Kasumi-1 (cell line): ENCODE data around the gene COPG2.
"Not testable (repeated sequence)": the region's sequence is repeated elsewhere in the genome, so short reads cannot be mapped to it uniquely, and the experiment has no call there.

Experiments
- DNase-seq, 2 experiments: peaks; one replicate each; lab custom pipeline; 2025; lab: John Stamatoyannopoulos, UW

Gene COPG2, protein sequence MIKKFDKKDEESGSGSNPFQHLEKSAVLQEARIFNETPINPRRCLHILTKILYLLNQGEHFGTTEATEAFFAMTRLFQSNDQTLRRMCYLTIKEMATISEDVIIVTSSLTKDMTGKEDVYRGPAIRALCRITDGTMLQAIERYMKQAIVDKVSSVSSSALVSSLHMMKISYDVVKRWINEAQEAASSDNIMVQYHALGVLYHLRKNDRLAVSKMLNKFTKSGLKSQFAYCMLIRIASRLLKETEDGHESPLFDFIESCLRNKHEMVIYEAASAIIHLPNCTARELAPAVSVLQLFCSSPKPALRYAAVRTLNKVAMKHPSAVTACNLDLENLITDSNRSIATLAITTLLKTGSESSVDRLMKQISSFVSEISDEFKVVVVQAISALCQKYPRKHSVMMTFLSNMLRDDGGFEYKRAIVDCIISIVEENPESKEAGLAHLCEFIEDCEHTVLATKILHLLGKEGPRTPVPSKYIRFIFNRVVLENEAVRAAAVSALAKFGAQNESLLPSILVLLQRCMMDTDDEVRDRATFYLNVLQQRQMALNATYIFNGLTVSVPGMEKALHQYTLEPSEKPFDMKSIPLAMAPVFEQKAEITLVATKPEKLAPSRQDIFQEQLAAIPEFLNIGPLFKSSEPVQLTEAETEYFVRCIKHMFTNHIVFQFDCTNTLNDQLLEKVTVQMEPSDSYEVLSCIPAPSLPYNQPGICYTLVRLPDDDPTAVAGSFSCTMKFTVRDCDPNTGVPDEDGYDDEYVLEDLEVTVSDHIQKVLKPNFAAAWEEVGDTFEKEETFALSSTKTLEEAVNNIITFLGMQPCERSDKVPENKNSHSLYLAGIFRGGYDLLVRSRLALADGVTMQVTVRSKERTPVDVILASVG

DNA sequence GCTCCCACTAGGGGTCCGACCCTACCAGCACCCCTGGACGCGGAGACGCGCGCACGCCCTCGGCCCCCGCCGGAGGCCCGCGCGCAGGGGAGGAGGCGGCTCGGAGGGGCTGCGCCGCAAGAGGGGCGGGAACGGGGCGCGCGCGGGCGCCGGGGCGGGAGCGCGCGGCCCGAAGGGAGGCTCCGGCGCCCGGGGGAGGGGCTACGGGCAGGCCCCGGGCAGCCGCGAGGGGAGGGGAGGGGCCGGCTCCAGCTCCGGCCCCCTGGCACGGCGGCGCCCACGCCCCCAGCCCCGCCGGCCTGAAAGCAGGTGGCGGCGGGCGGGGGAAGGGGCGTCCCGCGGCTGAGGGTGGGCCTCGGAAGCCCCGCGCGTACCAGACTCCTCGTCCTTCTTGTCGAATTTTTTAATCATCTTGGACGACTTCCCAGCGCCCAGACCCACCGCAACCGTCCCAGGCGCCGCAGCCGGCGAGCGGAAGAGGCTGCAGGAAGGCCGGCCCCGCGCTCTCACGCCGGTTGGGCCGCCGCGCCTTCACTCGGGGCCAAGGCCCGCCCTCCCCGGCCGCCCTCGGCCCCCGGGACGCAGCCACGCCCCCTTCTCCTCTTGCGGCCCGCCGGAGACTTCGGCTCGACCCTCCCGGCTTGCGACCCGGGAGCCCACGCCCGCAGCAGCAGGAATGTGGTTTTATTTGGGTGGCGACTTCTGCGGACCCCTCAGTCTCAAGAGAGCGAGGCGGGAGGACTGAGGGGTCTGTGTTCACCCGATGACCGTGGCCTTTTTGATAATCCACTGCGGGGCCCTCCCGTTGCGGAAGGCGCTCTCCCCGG lies at the start of gene COPG2:
TSS of gene COPG2 (minus strand) at position 491 of the 827 bp plus-strand sequence. CDS start at position 411, 80 bp downstream.
- DNase-seq, result peak; percentile 79 to 85

DNA sequence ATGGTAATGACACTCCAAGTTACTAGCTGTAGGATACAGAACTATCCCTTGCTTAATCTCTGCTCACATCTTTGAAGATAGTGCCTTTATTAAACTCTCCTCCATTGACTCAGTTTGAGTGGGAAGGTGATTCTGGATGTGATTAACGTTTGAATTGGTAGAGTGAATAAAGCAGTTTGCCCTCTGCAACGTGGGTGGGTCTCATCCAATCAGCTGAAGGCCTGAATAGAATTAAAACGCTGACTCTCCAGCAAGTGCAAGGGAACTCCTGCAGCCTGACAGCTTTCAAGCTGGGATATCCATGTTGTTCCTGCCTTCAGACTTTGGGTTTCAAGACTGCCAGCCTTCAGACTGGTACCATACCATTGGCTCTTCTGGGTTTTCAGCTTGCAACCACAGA lies 43.9 kb upstream of the COPG2 start:
- no peak for DNase-seq

DNA sequence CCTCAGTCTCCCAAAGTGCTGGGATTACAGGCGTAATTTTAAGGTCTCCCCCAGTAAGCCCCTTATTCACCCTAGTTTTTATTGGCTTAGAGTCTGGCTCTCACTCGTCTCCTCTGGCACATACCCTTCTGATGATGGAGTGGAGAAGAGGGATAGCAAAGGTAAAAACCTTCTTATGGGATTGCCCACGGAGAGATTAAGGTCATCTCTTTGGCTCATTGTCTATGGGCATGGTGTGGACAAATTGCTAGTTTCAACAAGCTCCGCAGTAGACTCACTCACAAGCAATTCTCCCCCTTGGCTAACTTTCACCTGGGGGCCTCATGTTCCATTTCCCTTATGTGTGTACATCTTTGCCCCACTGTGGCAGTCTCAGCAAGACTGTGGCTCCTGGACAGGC lies 40.2 kb upstream of the COPG2 start:
- DNase-seq, result no peak

DNA sequence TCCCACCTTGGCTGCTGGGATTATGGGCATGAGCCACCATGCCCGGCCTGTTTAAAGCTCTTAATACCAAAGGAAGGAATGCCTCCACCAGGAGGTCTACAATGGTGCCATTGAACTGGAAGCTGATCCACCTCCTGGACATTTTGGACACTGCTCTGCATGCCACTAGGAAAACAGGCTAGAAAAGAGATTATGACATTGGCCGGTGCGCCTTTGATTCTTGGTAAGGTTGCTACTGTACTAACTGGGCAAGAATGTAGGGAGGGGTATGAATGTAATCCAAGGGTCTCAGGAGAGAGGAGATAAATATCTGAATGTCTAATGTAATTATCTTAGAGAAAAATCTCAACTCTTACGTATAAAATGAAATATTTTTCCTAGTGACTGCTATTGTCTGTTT lies 39.5 kb upstream of the COPG2 start:
- no peak for DNase-seq

DNA sequence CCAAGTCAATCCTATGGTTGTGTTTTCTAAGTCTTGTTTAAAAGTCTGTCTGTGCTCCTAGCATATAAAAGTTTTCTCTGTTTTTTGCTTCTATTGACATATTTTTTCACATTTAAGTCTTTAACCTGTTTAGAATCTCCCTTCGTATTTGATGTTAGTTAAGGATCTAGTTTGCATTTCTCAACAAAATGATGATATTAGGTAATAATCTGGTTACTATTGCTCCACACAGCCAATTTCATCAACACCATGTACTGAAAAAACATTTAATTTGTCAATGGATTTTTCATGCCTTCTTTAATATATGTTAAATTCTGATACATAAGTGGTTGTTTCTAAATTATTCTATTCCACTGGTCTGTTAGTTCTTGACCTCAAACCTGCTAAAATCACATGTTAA lies 35.3 kb upstream of the COPG2 start:
- DNase-seq, result no peak

DNA sequence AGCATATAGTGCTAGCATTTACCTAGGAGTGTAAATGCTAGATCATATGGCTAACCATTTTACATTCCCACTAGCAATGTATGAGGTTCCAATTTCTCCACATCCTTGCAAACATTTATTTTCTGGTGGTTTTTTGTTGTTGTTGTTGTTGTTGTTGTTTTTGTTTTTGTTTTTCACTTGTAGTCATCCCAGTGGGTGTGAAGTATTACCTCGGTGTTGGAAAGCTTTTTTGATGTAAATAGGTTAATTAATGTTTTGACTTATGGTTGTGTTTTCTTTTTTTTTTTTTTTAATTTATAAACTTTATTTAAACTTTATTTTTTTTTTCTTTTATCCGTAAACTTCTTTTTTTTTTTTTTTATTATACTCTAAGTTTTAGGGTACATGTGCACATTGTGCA lies 33.1 kb upstream of the COPG2 start:
- no peak for DNase-seq

DNA sequence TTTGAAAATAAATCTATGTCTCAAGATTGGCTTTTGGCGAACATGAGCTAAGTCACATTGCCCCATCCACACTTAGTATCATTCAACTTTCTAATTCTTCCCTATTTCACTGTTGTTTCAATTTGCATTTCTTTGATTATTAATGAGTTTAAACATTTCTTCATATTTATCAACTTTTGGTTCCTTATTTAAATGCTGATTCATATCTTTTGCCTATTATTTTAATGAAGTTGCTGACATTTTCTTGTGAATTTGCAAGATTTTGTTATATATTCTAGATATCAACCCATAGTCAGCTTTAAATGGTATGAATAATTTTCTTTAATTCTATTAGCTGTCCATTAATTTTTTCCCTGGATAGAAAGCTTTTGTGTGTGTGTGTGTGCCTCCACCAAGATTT lies 32.2 kb upstream of the COPG2 start:
- DNase-seq, result no peak

DNA sequence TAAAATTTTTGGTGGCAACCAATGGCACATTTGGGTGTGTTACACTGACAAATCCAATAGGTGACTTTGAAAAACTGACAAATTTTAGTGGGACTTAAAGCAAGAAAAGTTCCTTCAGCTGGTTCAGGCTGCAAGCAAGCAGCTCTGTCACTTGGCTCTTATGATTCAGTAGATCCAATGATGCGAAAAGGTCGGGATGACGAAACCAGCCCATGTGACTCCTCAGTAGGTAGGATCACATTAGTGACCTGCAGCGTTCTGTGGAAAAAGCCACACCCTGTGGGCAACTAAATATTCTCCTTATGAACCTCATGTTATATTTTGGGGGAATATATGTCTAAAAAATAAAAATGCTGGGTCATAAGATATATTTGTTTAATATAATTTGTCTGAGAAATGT lies 31.1 kb upstream of the COPG2 start:
- DNase-seq, result no peak

DNA sequence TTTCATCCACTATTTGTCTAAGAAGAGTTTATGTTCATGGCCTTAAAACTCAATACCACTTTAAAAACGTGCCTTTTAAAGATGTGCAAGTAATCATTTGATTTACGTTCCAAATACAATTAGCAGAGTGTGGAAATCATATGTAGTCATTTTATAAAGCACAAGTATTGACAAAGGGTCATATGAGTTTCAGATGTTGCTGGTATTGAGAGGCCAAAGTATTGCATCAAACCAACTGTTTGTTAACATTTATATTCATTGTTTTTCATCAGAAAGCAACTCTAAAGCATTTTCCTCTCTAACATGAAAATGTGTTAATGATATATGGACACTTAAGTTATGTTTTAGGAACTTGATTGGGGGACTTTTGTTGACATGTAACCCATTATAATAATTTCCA lies 29.3 kb upstream of the COPG2 start:
- DNase-seq, result no peak

DNA sequence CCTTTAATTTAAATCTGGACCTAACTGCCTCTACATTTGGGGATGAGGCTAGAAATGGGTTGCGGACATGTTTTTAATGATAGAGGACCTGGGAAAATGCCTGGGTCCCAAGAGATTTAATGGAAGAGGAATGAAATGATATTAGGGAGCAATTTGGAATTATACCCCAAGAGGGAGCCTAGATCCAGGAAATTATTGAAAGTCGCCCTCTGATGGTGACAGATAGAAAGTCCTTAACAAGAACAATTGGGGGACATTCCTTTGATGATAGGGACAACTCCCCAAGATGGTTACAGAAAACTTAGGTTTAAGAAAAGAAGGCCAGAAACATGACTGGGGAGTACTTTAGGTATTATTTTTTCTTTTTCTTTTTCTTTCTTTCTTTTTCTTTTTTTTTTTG lies 27.3 kb upstream of the COPG2 start:
- peak; percentile 54 to 74 for DNase-seq

DNA sequence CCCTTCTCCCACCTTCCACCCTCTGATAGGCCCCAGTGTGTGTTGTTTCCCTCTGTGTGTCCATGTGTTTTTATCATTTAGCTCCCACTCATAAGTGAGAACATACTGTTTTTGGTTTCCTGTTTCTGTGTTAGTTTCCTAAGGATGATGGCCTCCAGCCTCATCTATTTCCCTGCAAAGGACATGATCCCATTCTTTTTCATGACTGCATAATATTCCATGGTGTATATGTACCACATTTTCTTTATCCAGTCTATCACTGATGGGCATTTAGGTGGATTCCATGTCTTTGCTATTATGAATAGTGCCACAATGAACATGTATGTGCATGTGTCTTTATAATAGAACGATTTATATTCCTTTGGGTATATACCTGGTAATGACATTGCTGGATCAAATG lies 23.8 kb upstream of the COPG2 start:
- DNase-seq, result not testable (repeated sequence)

DNA sequence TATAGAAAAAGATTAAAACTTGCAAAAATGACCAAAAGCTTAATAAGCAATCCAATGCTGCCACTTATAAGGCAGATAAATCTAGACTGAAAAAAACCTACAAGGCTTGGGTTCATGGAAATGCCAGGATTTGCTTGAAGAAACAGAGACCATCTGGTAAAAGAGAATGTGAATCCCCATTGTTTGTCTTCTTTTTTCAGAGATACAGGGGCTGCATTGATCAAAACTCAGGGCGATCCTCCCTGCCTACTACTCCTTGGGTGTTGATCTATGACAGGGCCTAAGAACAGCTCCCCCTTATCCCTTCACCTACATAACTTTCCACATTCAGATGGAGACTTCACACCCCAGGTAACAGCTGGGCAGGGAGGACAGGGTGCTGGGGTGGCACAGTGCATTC lies 21.1 kb upstream of the COPG2 start:
- DNase-seq, result peak in 1 of 2 experiments; percentile 13

DNA sequence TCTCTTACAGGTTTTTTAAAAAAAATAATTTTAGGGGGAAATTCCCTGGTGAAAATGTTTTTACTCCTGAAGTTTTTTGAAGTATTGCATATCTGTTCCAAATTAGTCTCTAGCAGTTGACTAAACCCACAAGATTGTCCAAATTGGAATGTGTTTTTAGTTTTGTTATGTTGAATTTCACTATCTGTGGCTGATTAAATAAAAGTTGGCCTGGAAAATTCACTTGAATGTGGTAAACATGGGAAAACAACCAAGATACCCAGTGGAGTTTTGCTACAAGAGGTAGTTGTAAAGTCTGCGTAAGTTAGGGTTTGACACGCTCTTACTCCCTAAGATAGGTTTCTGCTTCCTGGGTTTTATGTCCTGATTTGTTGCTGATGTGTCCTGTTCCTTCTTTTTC lies 14.5 kb upstream of the COPG2 start:
- no peak for DNase-seq

DNA sequence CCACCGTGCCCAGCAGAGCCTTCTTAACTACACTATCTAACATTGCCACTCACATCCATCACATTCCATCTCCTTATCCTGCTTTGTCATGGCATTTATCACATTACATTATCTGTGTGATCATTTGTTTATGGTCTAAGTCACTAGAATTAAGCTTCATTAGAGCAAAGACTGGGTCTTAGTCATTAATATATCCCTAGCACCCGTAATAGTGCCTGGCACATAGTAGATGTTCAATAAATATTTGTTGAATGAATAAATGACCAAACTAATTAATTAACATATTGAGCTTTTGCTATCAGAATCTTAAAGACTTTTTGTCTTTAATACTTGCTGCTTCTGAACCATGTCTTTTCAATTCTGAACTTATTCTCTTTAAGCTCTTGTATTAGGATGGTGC lies 5.9 kb upstream of the COPG2 start:
- DNase-seq, result no peak

DNA sequence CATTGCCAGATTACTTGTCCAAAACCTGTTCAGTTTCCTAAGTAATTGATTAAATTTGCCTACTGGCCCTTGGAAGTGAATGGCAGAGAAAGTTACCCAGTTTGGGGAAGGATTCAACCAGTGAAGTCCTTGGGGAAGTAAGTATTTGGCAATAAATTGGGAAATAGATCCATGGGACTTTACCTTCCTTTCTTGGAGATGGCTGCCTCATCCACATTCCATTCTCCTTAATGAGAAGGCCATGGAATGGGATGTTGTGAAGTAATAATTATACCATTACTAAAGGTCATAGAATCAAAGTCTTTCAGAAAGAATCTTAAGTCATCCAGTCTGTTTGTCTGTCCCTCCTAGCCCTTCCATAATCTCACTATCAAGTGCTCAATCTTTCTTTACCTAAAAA lies 4.5 kb upstream of the COPG2 start:
- no peak for DNase-seq

DNA sequence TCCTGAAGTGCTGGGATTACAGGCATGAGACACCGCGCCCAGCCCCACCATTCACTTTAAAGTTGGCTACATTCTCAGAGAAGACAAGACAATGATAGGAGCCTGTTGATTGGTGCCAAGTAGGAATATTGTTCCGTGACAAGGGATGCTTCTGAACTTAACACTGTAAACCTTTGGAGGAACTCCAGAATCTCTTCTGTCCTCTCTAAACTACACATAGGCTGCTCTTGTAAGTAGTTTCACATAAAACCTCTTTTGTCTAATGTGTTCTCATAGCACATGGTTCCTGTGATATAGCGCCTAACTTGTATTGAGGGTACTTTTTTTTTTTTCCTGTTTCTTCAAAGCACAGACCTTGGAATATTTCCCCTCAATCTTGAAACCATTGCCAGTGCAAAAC lies 3.6 kb upstream of the COPG2 start:
- DNase-seq, result no peak

DNA sequence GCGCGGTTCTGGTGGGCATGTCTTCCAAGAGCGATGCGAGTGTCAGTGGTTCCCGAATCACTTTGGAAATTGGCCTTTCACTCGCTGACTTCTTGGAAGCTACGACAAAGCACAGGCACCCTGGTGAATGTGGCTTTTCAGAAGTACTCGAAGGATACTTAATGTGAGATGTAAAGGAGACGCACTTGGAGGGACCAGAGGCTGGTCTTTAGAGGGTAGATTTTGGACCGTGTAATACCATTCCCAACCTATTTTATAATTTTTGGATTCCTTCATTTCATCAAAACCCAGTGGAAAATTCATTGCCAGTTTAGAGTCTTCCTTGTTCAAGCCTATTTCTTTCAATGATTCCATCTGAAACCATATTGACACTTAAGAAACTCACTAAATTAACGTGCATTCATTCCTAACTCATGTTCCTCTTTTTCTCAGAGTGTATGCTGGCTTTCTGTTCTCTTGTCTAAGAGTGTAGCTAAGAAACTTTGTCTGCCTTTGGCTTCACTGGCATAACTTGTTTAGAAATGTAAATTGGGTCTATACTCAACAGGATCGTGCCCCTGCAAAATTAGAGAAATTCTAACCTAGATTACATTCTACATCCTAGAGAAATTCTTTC lies 645 bp upstream of the COPG2 start:
- peak; percentile 49 to 61 for DNase-seq

DNA sequence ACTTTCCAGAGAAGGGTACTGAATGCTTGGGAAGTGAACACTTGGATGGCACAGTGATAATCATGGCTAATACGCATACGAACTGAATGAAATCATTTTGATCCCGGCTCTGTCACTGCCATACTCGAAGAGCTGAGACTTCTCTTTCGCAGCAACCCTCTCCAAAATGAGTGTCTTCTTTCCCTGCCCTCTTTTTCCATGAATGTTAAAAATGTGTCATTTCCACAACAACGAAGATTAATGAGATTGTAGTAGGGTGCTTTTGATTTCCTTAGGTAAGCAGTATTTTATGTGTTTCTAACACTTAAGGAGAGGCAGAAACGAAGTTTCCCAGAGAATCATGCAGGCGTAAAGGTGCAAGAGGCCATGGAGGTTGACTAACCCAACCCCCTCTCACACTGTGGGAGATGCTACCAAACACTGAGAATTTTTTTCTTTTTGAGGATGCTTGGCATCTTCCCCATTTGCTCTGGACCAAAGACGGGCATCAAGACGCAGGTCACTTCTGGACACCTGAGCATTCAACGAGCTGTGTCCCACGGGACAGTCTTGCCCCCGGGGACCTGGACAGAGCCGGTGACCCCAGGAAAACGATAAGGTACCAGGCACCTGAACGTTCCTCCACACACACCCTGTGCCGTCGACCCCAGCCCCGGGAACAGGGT lies 823 bp downstream of the COPG2 start:
- no peak for DNase-seq

DNA sequence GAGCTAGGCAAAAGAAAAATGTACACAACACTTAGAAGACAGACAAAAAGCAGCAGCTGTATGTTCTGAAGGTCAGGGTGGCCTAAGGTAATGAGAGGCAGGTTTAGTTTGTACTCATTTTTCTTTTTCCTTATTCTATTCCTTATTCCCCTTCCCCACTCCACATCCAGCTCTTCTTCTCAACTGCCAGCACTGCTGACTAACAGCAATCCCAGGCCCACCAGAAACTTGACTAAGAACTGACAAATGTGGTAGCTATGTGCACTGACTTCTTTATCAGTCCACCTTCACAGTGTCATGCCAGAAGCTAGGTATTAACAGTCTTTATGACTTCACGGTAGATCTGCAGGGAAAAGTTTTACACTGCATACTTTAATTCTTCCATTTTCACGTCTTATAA lies 6.1 kb downstream of the COPG2 start:
- no peak for DNase-seq

DNA sequence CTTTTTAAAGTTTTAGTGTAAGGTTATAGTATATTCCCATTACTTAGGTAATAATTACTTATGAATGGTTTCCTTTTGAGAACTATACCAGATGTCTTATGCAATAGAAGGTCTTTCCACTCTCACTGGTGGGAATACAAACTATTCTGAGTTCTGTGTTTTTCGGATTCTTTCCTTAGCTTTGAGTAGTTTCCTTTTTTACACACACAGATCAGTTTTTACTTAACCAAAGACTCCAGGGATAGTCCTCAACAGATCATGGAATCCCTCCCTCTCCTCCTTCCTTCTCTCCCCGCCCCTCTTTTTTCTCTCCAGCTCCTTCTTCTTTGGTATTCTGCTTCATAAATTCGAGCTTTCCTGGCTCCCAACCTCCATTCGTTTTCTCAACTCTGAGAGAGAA lies 13.3 kb downstream of the COPG2 start:
- DNase-seq, result no peak

DNA sequence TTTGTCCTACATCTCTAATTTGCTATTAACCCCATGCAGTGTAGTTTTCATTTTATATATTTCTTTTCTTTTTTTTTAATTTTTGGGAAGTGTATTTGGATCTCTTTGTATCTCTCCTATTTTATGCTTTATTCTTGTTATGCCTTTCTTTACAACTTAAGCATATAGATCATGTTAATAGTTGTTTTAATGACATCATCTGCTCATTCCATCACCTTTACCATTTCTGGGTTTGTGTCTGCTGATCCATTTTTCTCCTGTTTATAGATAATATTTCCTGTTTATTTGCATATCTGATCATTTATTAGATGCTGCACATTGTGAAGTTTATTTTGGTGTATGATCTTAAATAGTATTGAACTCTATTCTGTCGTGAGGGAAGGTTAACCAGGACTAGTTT lies 13.7 kb downstream of the COPG2 start:
- DNase-seq, result no peak
